ENCODE measurements around the gene KCNH3.

- TF ChIP-seq POLR2A (IDR thresholded peaks at IDR 0.05) (no peak), CTCF (IDR thresholded peaks at IDR 0.05) (no peak)
Observed at GRCh38 chr12:49577589-49578315, 38.9 kb downstream of the KCNH3 start.

Data from stomach (tissue), 4 donors.